Measurements from ENCODE around the gene CCDC171.

DNA sequence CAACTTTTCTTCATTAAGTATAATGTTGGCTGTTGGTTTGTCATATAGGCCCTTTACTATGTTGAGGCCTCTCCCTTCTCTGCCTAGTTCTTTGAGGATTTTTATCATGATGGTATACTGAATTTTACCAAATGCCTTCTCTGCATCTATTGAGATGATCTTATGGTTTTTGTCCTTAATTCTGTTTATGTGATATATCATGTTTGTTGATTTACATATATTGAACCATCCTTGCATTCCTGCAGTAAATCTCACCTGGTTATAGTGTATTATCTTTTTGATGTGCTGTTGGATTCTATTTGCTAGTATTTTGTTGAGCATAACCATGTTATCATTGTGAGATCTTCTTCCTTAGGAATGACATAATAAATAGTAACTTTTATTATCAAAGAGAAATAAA lies 362.9 kb downstream of the CCDC171 start:
- TF ChIP-seq, protein P1, sequence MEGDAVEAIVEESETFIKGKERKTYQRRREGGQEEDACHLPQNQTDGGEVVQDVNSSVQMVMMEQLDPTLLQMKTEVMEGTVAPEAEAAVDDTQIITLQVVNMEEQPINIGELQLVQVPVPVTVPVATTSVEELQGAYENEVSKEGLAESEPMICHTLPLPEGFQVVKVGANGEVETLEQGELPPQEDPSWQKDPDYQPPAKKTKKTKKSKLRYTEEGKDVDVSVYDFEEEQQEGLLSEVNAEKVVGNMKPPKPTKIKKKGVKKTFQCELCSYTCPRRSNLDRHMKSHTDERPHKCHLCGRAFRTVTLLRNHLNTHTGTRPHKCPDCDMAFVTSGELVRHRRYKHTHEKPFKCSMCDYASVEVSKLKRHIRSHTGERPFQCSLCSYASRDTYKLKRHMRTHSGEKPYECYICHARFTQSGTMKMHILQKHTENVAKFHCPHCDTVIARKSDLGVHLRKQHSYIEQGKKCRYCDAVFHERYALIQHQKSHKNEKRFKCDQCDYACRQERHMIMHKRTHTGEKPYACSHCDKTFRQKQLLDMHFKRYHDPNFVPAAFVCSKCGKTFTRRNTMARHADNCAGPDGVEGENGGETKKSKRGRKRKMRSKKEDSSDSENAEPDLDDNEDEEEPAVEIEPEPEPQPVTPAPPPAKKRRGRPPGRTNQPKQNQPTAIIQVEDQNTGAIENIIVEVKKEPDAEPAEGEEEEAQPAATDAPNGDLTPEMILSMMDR (IDR thresholded peaks at IDR 0.05) = no peak
- no peak for TF ChIP-seq POLR2A (IDR thresholded peaks at IDR 0.05)

Measured in thyroid gland (tissue), 4 donors.